ENCODE measurements around the gene RPL14. TPM values are rescaled to one million over a fixed set of nuclear protein-coding genes. Genes with fewer than 3 reads are reported as not detected.

RPL14 gene
- polyA plus RNA-seq, 2 of the 4 experiments (the other 2 are of a cell fraction) = 488 to 682 TPM

- POLR2A ChIA-PET = no interaction called here
- FAIRE-seq (no peak), ATAC-seq (no peak), DNase-seq (ENCODE audit: low read depth in 1 of 2, low spot score in 1 of 2) (no peak)
- Histone ChIP-seq H3K4me2 (no peak overlapping the region), H3K4me1 (no peaks in the 10 kb centered on the region), H3K27ac (no peak overlapping the region), H3K9me3 (no peaks in the 10 kb centered on the region), H3K4me3 (no peak overlapping the region)
- CTCF ChIA-PET = no interaction called here
- TF ChIP-seq HDAC2 (IDR thresholded peaks at IDR 0.05) = no peak
- no peak for TF ChIP-seq FOXS1 (CRISPR knock-in tag; IDR thresholded peaks at IDR 0.05)
- no peak for TF ChIP-seq NFE2L2 (conservative IDR thresholded peaks at IDR 0.05; ENCODE audit: low read length)
- no peak for TF ChIP-seq HOXA7 (CRISPR knock-in tag; IDR thresholded peaks at IDR 0.05)
- no peak for TF ChIP-seq ZNF302 (CRISPR knock-in tag; IDR thresholded peaks at IDR 0.05)
- no peak for TF ChIP-seq CHD4 (IDR thresholded peaks at IDR 0.05; ENCODE audit: borderline replicate concordance)
- no peak for TF ChIP-seq GATA3 (IDR thresholded peaks at IDR 0.05; ENCODE audit: borderline replicate concordance)
- no peak for TF ChIP-seq RARB (CRISPR knock-in tag; IDR thresholded peaks at IDR 0.05)
- TF ChIP-seq HOXB5 (CRISPR knock-in tag; IDR thresholded peaks at IDR 0.05) = no peak
- TF ChIP-seq KDM1A (IDR thresholded peaks at IDR 0.05; ENCODE audit: low read depth) = no peak
- no peak for TF ChIP-seq CHD2 (IDR thresholded peaks at IDR 0.05; ENCODE audit: low read length, partially characterized antibody)
- TF ChIP-seq JUN (IDR thresholded peaks at IDR 0.05) = no peak
- no peak for TF ChIP-seq HMGXB4 (CRISPR knock-in tag; IDR thresholded peaks at IDR 0.05; ENCODE audit: borderline replicate concordance)
- no peak for TF ChIP-seq FOSL2 (IDR thresholded peaks at IDR 0.05)
- TF ChIP-seq FOSL2 (CRISPR knock-in tag; IDR thresholded peaks at IDR 0.05) = no peak
- no peak for TF ChIP-seq CBX8 (IDR thresholded peaks at IDR 0.05)
- TF ChIP-seq ZFP36 (IDR thresholded peaks at IDR 0.05; ENCODE audit: borderline replicate concordance, partially characterized antibody) = no peak
- no peak for TF ChIP-seq REST (IDR thresholded peaks at IDR 0.05)
- TF ChIP-seq HEYL (CRISPR knock-in tag; IDR thresholded peaks at IDR 0.05) = no peak
- no peak for TF ChIP-seq EHMT2 (IDR thresholded peaks at IDR 0.05; ENCODE audit: low read depth)
- WGBS (ENCODE audit: missing lambda C conversion rate) = 93% methylated on average over 5 of the region's 5 CpGs
Measured at GRCh38 chr3:40516201-40516600, 59.1 kb downstream of the RPL14 start.

GRCh38 chr3:40518067-40518466 lies 60.9 kb downstream of the RPL14 start:
- POLR2A ChIA-PET = no interaction called here

More at GRCh38 chr3:40518067-40518466, 60.9 kb downstream of the RPL14 start:
- FAIRE-seq = no peak
- Histone ChIP-seq H3K4me2 (no peak overlapping the region), H3K4me1 (no peaks in the 10 kb centered on the region), H3K9me3 (no peaks in the 10 kb centered on the region), H3K4me3 (no peak overlapping the region), H3K27ac (no peak overlapping the region)
- no peak for DNase-seq (ENCODE audit: low read depth in 1 of 2, low spot score in 1 of 2)
- no peak for TF ChIP-seq CHD2 (IDR thresholded peaks at IDR 0.05; ENCODE audit: low read length, partially characterized antibody)
- CTCF ChIA-PET = no interaction called here
- 0% methylated on average over 1 of the region's 1 CpG for WGBS (ENCODE audit: missing lambda C conversion rate)
- no peak for ATAC-seq

Small RNA genes within 50 kb of the gene (small RNA-seq; reads per million reads assigned to genes)
- gene RNU5B-2P = 0 to 1.3 (median 0) reads per million in 6 experiments

Other genes with a start within 250 kb of the RPL14 start
- 36.9 and 42.1 TPM in 2 replicates for gene EIF1B, start 147.6 kb upstream of the RPL14 start, polyA plus RNA-seq (2011; rRNA removed)
- 44.5 to 46.0 TPM (median 45.7 TPM) in 3 replicates for gene EIF1B, start 147.6 kb upstream of the RPL14 start, polyA plus RNA-seq (2017; fragmentation: RNase III; extraction: RNeasy Plus Mini Kit Qiagen cat#74134 plus additional on column Dnase treatment)
- not detected in 2 replicates for gene ENTPD3, start 70.2 kb upstream of the RPL14 start, polyA plus RNA-seq (2011; rRNA removed)
- gene ENTPD3, start 70.2 kb upstream of the RPL14 start, polyA plus RNA-seq (2017; fragmentation: RNase III; extraction: RNeasy Plus Mini Kit Qiagen cat#74134 plus additional on column Dnase treatment) = not detected in 3 replicates
- gene ZNF619, start 19.8 kb downstream of the RPL14 start, polyA plus RNA-seq (2011; rRNA removed) = 4.1 and 5.1 TPM in 2 replicates
- gene ZNF619, start 19.8 kb downstream of the RPL14 start, polyA plus RNA-seq (2017; fragmentation: RNase III; extraction: RNeasy Plus Mini Kit Qiagen cat#74134 plus additional on column Dnase treatment) = 2.2 TPM in 3 replicates
- 3.2 and 3.8 TPM in 2 replicates for gene ZNF620, start 48.7 kb downstream of the RPL14 start, polyA plus RNA-seq (2011; rRNA removed)
- gene ZNF620, start 48.7 kb downstream of the RPL14 start, polyA plus RNA-seq (2017; fragmentation: RNase III; extraction: RNeasy Plus Mini Kit Qiagen cat#74134 plus additional on column Dnase treatment) = 2.1 to 2.5 TPM (median 2.4 TPM) in 3 replicates
- 14.8 and 16.1 TPM in 2 replicates for gene ZNF621, start 67.6 kb downstream of the RPL14 start, polyA plus RNA-seq (2011; rRNA removed)
- gene ZNF621, start 67.6 kb downstream of the RPL14 start, polyA plus RNA-seq (2017; fragmentation: RNase III; extraction: RNeasy Plus Mini Kit Qiagen cat#74134 plus additional on column Dnase treatment) = 6.8 to 7.3 TPM (median 7.3 TPM) in 3 replicates